BLaER1 treated with 17β-estradiol and CSF1 and Interleukin-3, amounts not matched to agents 10 nM and 100 nM (cell line): ENCODE measurements around the gene GABRG3.

Experiments used
- H3K27ac ChIP-seq, 11 experiments: shearing (Covaris generic); formaldehyde crosslinking; 2 replicates each; pipeline ENCODE4 v1.8.1; 2022
- H3K27me3 ChIP-seq, 11 experiments: shearing (Covaris generic); formaldehyde crosslinking; 2 replicates each; pipeline ENCODE4 v1.8.1; 2022
- H3K36me3 ChIP-seq, 11 experiments: shearing (Covaris generic); formaldehyde crosslinking; 2 replicates each; pipeline ENCODE4 v1.8.1; 2022
- H3K4me1 ChIP-seq, 10 experiments: shearing (Covaris generic); formaldehyde crosslinking; 2 replicates each; pipeline ENCODE4 v1.8.1; 2022
- H3K4me2 ChIP-seq, 11 experiments: shearing (Covaris generic); formaldehyde crosslinking; 2 replicates each; pipeline ENCODE4 v1.8.1; 2022
- H3K4me3 ChIP-seq, 10 experiments: shearing (Covaris generic); formaldehyde crosslinking; 2 replicates each; pipeline ENCODE4 v1.8.1; 2022
- H3K9ac ChIP-seq, 11 experiments: shearing (Covaris generic); formaldehyde crosslinking; 2 replicates each; pipeline ENCODE4 v1.8.1; 2022
- H3K9me3 ChIP-seq, 11 experiments: shearing (Covaris generic); formaldehyde crosslinking; replicated peaks in 1 of 11; 2 replicates each; pipeline ENCODE4 v1.8.1; 2022
- H4K20me1 ChIP-seq, 11 experiments: shearing (Covaris generic); formaldehyde crosslinking; 2 replicates each; pipeline ENCODE4 v1.8.1; 2022
- Cebpa-rat ChIP-seq, 11 experiments: shearing (Covaris generic); IDR thresholded peaks; 2 replicates each; pipeline ENCODE4 v1.8.1; 2022

GABRG3 gene

DNA sequence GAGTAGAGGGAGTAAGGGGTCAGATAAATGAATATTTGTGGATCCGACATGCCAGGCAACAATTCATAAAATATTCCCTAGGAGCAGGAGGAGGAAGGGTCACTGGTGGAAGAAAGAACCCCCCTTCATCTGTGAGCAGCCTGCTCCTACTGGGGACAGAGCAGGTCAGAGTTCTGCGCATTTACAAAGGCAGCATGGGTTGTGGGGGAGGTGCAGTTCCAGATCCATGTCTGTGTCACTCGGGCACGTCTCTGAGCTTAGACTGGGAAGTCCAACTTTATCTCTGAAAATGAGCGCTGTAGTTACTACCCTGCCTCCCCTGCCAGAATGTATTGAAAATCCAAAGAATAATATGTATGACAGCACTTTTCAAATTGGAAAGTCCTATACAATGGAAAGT is 115.2 kb downstream of the GABRG3 start:
- no peaks in the 10 kb centered on the region for H3K27me3 ChIP-seq
- peaks cover 0 to 21% (median 11%) of the 10 kb centered on the region in 10 experiments; a peak in 12 of 20 replicates for H3K4me1 ChIP-seq
- no peak overlapping the region for H3K4me3 ChIP-seq
- H3K9ac ChIP-seq, result no peak overlapping the region
- no peaks in the 10 kb centered on the region for H4K20me1 ChIP-seq
- no peak overlapping the region for H3K4me2 ChIP-seq
- TF ChIP-seq Cebpa-rat (IDR thresholded peaks at IDR 0.05), result no peak
- H3K9me3 ChIP-seq, result peaks cover 4 to 18% (median 15%) of the 10 kb centered on the region in 11 experiments; a peak in 20 of 22 replicates
- H3K27ac ChIP-seq, result no peak overlapping the region
- H3K36me3 ChIP-seq, result no peaks in the 10 kb centered on the region

DNA sequence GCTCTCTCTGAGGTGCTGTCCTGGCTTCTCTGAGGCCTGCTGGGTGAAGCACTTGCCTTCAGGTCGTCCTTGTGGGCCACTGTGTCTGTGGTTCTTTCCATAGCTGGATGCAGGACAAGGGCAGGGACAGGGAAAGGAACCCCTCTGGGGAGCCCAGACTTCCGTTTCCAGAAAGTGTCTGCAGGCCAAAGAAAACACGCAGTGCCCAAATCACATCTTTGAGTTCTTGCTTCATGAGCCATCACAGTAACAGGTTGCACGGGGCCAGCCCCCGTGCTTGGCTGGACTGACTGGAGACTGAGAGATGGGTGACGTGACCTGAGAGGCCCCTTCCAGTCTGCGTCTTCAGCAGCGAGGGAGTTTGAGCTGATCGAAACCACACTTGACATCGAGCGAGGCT is 115.8 kb downstream of the GABRG3 start:
- H3K27me3 ChIP-seq, result no peaks in the 10 kb centered on the region
- H3K4me1 ChIP-seq, result peaks cover 0 to 17% (median 10%) of the 10 kb centered on the region in 10 experiments; a peak in 12 of 20 replicates
- no peaks in the 10 kb centered on the region for H4K20me1 ChIP-seq
- H3K9me3 ChIP-seq, result peaks cover 4 to 18% (median 15%) of the 10 kb centered on the region in 11 experiments; a peak in 20 of 22 replicates
- H3K36me3 ChIP-seq, result no peaks in the 10 kb centered on the region
- H3K4me2 ChIP-seq, result no peak overlapping the region
- no peak overlapping the region for H3K4me3 ChIP-seq
- TF ChIP-seq Cebpa-rat (IDR thresholded peaks at IDR 0.05), result no peak
- H3K9ac ChIP-seq, result no peak overlapping the region
- no peak overlapping the region for H3K27ac ChIP-seq

DNA sequence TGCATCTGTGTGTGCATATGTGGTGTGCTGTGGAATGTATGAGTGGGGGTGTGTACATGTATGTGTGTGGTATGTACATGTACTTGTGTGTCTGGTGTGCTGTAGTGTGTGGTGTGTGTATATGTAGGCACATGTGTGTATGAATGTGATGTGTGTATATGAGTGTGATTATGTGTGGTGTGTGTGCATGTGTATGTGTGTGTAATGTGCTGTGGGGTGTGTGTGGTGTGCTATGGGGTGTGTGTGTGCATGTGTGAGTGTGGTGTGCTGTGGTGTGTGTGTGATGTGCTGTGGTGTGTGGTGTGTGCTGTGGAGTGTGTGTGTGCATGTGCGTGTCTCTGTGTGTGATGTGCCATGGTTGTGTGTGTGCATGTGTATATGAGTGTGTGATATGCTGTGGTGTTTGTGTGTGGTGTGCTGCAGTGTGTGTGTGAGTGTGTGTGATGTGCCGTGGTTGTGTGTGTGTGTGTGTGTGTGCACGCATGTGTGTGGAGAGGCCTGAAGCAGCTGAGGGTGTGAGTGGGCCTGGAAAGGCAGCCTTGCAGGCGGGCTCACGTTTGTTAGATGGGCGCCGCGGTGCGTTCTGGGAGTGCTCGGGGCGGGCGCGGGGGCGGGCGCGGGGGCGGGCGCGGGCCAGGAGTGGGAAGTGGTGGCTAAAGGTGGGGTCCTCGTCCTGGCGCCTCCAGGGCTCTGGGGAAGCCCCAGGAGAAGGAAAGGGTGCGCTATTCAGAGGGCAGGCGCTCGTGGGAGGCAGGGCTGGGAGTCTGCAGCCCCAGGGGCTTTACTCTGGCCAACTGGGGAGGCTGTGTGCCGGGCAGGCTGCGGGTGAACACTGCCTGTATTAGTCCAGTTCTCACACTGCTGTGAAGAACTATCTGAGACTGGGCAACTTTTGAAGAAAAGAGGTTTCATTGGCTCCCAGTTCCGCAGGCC is 116.9 kb downstream of the GABRG3 start:
- no peak overlapping the region for H3K4me2 ChIP-seq
- peaks cover 0 to 6% (median under 1%) of the 10 kb centered on the region in 10 experiments; a peak in 10 of 20 replicates for H3K4me1 ChIP-seq
- no peaks in the 10 kb centered on the region for H4K20me1 ChIP-seq
- no peaks in the 10 kb centered on the region for H3K27me3 ChIP-seq
- H3K27ac ChIP-seq, result no peak overlapping the region
- H3K9me3 ChIP-seq, result peaks cover 4 to 18% (median 15%) of the 10 kb centered on the region in 11 experiments; a peak in 20 of 22 replicates
- no peaks in the 10 kb centered on the region for H3K36me3 ChIP-seq
- no peak overlapping the region for H3K9ac ChIP-seq
- no peak overlapping the region for H3K4me3 ChIP-seq
- no peak for TF ChIP-seq Cebpa-rat (IDR thresholded peaks at IDR 0.05)

DNA sequence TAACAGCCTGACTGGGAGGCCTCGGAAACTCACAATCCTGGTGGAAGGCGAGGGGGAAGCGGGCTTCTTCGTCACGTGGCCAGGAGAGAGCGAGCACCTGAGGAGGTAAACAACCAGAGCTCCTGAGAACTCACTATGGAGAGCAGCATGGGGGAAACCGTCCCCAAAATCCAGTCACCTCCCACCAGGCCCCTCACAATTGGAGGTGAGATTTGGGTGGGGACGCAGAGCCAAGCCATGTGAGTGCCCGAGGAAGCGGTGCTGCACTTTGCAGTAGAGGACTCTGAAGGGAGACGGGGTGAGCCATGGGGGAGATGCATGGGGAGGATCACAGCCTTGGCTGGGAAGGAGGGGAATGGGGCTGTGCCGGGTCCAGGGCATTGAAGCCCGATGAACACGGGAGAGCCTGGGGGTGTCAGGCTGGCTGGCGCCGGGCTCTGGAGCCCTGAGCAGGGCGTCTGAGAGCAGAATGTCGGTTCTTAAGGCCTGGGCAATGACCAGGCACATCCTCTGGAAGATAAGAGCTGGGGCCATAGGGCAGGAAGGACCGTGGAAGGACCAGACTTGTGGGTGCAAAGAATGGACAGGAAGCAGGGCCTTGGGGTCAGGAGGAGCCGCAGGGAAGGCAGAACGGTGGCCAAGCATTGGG is 117.7 kb downstream of the GABRG3 start:
- peaks cover 4 to 18% (median 15%) of the 10 kb centered on the region in 11 experiments; a peak in 20 of 22 replicates for H3K9me3 ChIP-seq
- no peak overlapping the region for H3K27ac ChIP-seq
- H3K4me1 ChIP-seq, result no peaks in the 10 kb centered on the region
- H4K20me1 ChIP-seq, result no peaks in the 10 kb centered on the region
- H3K27me3 ChIP-seq, result no peaks in the 10 kb centered on the region
- TF ChIP-seq Cebpa-rat (IDR thresholded peaks at IDR 0.05), result no peak
- no peak overlapping the region for H3K9ac ChIP-seq
- no peaks in the 10 kb centered on the region for H3K36me3 ChIP-seq
- no peak overlapping the region for H3K4me2 ChIP-seq
- no peak overlapping the region for H3K4me3 ChIP-seq

DNA sequence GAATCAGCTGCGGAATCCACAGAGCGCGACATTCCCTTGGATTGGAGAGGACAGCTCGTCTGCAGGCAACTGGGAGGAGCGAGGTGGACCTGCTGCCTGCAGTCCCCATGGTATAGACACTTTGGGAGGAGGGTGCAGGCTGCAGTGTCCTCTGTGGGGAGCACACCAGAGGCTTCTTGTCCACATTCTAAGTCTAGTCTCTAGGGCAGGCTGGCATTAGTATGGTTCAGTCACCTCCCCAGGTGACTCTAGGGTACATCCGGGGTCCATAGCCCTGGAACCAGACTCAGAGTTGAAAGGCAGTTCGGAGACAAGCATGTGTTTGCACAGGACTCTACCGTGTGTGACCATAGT is 118.2 kb downstream of the GABRG3 start:
- Histone ChIP-seq H4K20me1 (no peaks in the 10 kb centered on the region), H3K36me3 (no peaks in the 10 kb centered on the region), H3K4me2 (no peak overlapping the region), H3K27ac (no peak overlapping the region), H3K4me1 (no peaks in the 10 kb centered on the region), H3K27me3 (no peaks in the 10 kb centered on the region), H3K4me3 (no peak overlapping the region), H3K9me3 (peaks cover 4 to 18% (median 15%) of the 10 kb centered on the region in 11 experiments; a peak in 20 of 22 replicates), H3K9ac (no peak overlapping the region)
- TF ChIP-seq Cebpa-rat (IDR thresholded peaks at IDR 0.05), result no peak

DNA sequence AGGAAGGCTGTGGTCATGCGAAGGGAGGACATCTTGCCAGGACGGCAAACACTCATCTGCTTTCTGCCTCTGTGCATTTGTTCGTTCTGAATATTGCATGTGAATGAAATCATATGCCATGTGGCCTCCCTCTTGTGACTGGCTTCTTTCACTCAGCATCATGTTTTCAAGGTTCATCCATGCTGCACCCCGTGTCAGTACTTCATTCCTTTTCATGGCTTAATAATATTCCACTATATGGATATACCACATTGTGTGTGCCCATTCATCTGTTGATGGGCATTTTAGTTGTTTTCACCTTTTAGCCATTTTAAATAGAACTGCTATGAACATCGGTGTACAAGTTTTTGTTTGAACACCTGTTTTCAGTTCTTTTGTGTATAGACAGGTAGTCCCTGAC is 118.7 kb downstream of the GABRG3 start:
- Histone ChIP-seq H3K4me2 (no peak overlapping the region), H3K27ac (no peak overlapping the region), H4K20me1 (no peaks in the 10 kb centered on the region), H3K27me3 (no peaks in the 10 kb centered on the region), H3K36me3 (no peaks in the 10 kb centered on the region), H3K4me1 (no peaks in the 10 kb centered on the region), H3K9me3 (peaks cover 4 to 18% (median 15%) of the 10 kb centered on the region in 11 experiments; a peak in 20 of 22 replicates), H3K4me3 (no peak overlapping the region), H3K9ac (no peak overlapping the region)
- no peak for TF ChIP-seq Cebpa-rat (IDR thresholded peaks at IDR 0.05)

DNA sequence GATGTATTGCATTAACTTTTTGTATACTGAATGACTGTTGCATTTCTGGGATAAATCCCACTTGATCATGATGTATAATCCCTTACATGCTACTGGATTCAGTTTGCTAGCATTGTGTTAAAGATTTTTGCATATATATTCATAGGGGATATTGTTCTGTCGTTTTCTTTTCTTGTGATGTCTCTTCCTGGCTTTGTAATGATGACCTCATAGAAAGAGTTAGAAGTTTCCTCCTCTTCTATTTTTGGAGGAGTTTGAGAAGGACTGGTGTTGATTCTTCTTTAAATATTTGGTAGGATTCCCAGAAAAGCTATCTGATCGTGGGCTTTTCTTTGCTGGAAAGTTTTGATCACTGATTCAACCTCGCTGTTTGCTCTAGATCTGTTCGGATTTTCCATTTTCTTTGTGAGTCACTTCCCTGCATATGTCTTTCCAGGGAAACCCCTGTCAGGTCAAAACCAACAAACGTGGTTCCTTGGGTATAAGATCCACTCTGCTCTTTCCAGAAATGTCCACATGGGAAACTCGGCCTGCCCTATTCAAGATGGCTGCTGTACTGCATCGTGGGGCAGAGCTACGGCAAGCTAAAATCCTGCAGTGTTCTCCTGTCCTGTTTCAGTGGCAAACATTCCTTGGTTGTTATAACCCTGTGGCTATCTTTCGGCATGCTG is 120.4 kb downstream of the GABRG3 start:
- Histone ChIP-seq H3K4me2 (no peak overlapping the region), H3K9ac (no peak overlapping the region)

DNA sequence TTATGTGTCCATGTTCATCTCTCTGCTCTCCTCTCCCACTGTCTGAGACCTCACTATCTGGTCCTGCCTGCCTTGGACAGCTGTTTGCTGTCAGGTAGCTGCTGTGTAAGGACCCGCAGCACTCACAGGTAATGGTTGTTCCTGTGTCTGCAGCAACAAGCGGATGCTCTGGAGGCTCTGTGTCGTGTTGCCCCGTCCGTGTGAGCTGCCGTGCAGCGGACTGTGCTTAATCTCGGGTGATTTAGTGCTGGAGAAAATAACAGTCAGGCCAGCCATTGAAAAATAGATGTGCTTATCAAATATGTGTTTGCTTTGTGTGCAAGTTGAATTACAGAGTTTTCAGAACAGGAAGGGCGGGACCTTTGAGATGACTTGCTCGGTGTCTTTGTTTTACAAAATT is 121.4 kb downstream of the GABRG3 start:
- no peak overlapping the region for H3K27ac ChIP-seq
- no peaks in the 10 kb centered on the region for H3K36me3 ChIP-seq
- no peaks in the 10 kb centered on the region for H3K27me3 ChIP-seq
- H3K4me1 ChIP-seq, result no peaks in the 10 kb centered on the region
- H3K9me3 ChIP-seq, result peaks cover 4 to 18% (median 15%) of the 10 kb centered on the region in 11 experiments; a peak in 20 of 22 replicates
- no peak overlapping the region for H3K4me3 ChIP-seq
- TF ChIP-seq Cebpa-rat (IDR thresholded peaks at IDR 0.05), result no peak
- no peak overlapping the region for H3K4me2 ChIP-seq
- no peaks in the 10 kb centered on the region for H4K20me1 ChIP-seq
- H3K9ac ChIP-seq, result no peak overlapping the region

More for the DNA sequence above, 120.4 kb downstream of the GABRG3 start:
- TF ChIP-seq Cebpa-rat (IDR thresholded peaks at IDR 0.05), result no peak
- no peak overlapping the region for H3K27ac ChIP-seq
- H3K9me3 ChIP-seq, result peaks cover 4 to 18% (median 15%) of the 10 kb centered on the region in 11 experiments; a peak in 20 of 22 replicates
- no peaks in the 10 kb centered on the region for H4K20me1 ChIP-seq
- H3K27me3 ChIP-seq, result no peaks in the 10 kb centered on the region
- H3K36me3 ChIP-seq, result no peaks in the 10 kb centered on the region
- H3K4me3 ChIP-seq, result no peak overlapping the region
- no peaks in the 10 kb centered on the region for H3K4me1 ChIP-seq

DNA sequence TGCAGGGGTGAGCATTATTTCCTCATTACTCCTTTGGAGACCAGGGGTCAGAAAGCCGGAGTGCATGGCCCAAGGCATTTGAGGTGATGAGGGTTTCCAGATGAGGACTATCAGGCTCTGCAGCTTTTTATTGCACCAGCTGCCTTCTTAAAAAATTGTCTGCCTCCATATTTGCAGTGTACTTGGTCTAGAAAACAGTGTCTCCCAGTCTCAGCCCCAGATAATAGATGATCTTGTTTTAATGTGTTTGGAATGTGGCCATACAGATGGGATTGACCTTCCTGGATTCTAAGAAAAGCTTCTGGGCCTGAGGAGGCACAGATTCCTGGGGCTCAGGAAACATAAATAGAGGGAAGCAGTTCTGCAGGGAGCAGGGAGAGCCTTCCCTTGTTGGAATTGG is 123.3 kb downstream of the GABRG3 start:
- Histone ChIP-seq H4K20me1 (no peaks in the 10 kb centered on the region), H3K4me1 (no peaks in the 10 kb centered on the region), H3K4me2 (no peak overlapping the region), H3K36me3 (no peaks in the 10 kb centered on the region), H3K27ac (no peak overlapping the region), H3K27me3 (no peaks in the 10 kb centered on the region), H3K9ac (no peak overlapping the region), H3K4me3 (no peak overlapping the region), H3K9me3 (peaks cover 0 to 11% (median 6%) of the 10 kb centered on the region in 11 experiments; a peak in 18 of 22 replicates)
- no peak for TF ChIP-seq Cebpa-rat (IDR thresholded peaks at IDR 0.05)
